Parathyroid adenoma (tissue), 2 donors: ENCODE results near the gene SLC6A5.
"Not testable (repeated sequence)": the region's sequence is repeated elsewhere in the genome, so short reads cannot be mapped to it uniquely, and the experiment has no call there.

Experiments
- H2AFZ ChIP-seq: fragments of 300-600 bp; sonication (generic); one replicate; pipeline ENCODE4 v1.7.0; 2017; ENCODE audit warnings: antibody characterized with exemption, mild to moderate bottlenecking
- H3K27ac ChIP-seq: fragments of 300-600 bp; sonication (generic); one replicate; pipeline ENCODE4 v1.7.0; 2017
- H3K27me3 ChIP-seq: fragments of 300-600 bp; sonication (generic); one replicate; pipeline ENCODE4 v1.7.0; 2017; ENCODE audit warnings: low read length; ENCODE audit not compliant: control insufficient read depth, insufficient read depth
- H3K36me3 ChIP-seq: fragments of 300-600 bp; sonication (generic); one replicate; pipeline ENCODE4 v1.7.0; 2017; ENCODE audit warnings: low read length; ENCODE audit not compliant: control insufficient read depth, insufficient read depth
- H3K4me1 ChIP-seq: fragments of 300-600 bp; sonication (generic); one replicate; pipeline ENCODE4 v1.7.0; 2017; ENCODE audit warnings: control low read depth
- H3K4me2 ChIP-seq: fragments of 300-600 bp; sonication (generic); one replicate; pipeline ENCODE4 v1.7.0; 2017; ENCODE audit warnings: low read length
- H3K4me3 ChIP-seq: fragments of 300-600 bp; sonication (generic); one replicate; pipeline ENCODE4 v1.7.0; 2017; ENCODE audit warnings: low read depth, low read length
- H3K79me2 ChIP-seq: fragments of 300-600 bp; sonication (generic); one replicate; pipeline ENCODE4 v1.7.0; 2017; ENCODE audit warnings: control low read depth
- H3K9ac ChIP-seq: fragments of 300-600 bp; sonication (generic); one replicate; pipeline ENCODE4 v1.7.0; 2017; ENCODE audit warnings: mild to moderate bottlenecking
- H3K9me3 ChIP-seq: fragments of 300-600 bp; sonication (generic); one replicate; pipeline ENCODE4 v1.7.0; 2017; ENCODE audit warnings: low read length; ENCODE audit not compliant: control insufficient read depth
- TF ChIP-seq, protein P1 (sequence below): fragments of 300-600 bp; sonication (generic); IDR thresholded peaks from one replicate; pipeline ENCODE4 v1.7.0; 2017; ENCODE audit warnings: antibody characterized with exemption, mild to moderate bottlenecking
- donor health status: primary hyperparathyroidism.

SLC6A5 gene

DNA sequence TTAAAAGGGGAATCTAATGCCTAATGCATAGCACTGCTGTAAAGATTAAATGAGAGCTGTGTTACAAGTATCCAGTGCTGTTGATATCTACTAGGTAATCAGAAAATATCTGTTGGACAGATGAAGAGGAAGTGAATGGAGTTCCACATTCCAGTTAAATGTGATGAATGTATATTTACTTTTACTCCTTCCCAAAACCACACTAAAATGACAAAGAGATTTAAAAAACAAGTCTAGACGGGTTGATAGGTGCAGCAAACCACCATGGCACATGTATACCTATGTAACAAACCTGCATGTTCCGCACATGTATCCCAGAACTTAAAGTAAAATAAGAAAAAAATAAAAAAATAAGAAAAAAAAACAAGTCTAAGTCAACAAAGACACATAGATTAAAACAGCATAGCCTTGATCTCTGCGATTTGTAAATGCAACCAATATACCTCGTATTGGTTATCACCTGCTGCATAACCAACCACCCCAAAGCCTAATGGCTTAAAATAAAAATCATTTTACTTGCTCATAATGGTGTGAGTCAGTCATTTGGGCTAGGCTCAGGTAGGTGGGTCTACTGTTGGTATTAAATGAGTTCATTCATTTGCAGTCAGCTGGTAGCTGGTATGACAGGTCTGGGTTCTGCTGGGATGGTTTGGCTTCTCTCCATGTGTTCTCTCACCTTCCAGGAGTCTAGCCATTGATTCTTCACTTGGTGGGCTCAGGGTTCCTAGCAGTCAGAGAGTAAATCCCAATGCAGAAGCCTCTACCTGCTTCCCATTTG, 39.7 kb upstream of the SLC6A5 start:
- H3K9me3 ChIP-seq, result no peaks in the 10 kb centered on the region
- no peak overlapping the region for H3K27ac ChIP-seq
- no peaks in the 10 kb centered on the region for H3K79me2 ChIP-seq
- no peaks in the 10 kb centered on the region for H3K27me3 ChIP-seq
- H3K9ac ChIP-seq, result no peak overlapping the region
- no peak overlapping the region for H3K4me2 ChIP-seq
- TF ChIP-seq, protein P1, sequence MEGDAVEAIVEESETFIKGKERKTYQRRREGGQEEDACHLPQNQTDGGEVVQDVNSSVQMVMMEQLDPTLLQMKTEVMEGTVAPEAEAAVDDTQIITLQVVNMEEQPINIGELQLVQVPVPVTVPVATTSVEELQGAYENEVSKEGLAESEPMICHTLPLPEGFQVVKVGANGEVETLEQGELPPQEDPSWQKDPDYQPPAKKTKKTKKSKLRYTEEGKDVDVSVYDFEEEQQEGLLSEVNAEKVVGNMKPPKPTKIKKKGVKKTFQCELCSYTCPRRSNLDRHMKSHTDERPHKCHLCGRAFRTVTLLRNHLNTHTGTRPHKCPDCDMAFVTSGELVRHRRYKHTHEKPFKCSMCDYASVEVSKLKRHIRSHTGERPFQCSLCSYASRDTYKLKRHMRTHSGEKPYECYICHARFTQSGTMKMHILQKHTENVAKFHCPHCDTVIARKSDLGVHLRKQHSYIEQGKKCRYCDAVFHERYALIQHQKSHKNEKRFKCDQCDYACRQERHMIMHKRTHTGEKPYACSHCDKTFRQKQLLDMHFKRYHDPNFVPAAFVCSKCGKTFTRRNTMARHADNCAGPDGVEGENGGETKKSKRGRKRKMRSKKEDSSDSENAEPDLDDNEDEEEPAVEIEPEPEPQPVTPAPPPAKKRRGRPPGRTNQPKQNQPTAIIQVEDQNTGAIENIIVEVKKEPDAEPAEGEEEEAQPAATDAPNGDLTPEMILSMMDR, result no peak
- no peaks in the 10 kb centered on the region for H3K4me1 ChIP-seq
- no peaks in the 10 kb centered on the region for H3K36me3 ChIP-seq
- no peak overlapping the region for H2AFZ ChIP-seq
- H3K4me3 ChIP-seq, result no peak overlapping the region

- no peaks in the 10 kb centered on the region for H3K4me1 ChIP-seq
- H3K36me3 ChIP-seq, result no peaks in the 10 kb centered on the region
- no peak overlapping the region for H3K9ac ChIP-seq
- H3K4me2 ChIP-seq, result no peak overlapping the region
- no peak overlapping the region for H2AFZ ChIP-seq
- no peaks in the 10 kb centered on the region for H3K27me3 ChIP-seq
- TF ChIP-seq, protein P1, result no peak
- H3K27ac ChIP-seq, result no peak overlapping the region
- no peaks in the 10 kb centered on the region for H3K9me3 ChIP-seq
- H3K79me2 ChIP-seq, result no peaks in the 10 kb centered on the region
- no peak overlapping the region for H3K4me3 ChIP-seq
Observed at GRCh38 chr11:20561915-20562314, 37.5 kb upstream of the SLC6A5 start.

DNA sequence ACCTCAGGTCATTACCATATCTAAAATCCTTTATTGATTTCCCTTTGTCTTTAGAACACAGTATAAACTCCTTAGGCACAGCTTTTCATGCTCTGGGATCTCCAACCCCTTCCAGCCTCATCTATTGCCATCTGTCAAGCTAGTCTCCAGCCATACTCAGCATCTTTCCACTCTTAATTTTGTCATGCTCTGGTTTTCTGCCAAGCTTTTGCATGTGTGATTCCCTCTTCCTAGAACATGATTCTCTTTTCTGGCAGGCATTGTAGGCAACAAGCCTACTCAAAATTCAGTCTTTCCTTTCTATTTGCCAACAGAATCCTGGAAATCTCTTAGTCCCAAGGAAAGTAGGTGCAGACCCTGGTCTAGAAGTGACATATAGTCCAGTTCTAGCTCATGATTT, 35.5 kb upstream of the SLC6A5 start:
- H3K27me3 ChIP-seq, result no peaks in the 10 kb centered on the region
- no peaks in the 10 kb centered on the region for H3K9me3 ChIP-seq
- no peak overlapping the region for H3K9ac ChIP-seq
- TF ChIP-seq, protein P1, result no peak
- H3K79me2 ChIP-seq, result no peaks in the 10 kb centered on the region
- H3K27ac ChIP-seq, result no peak overlapping the region
- no peak overlapping the region for H2AFZ ChIP-seq
- H3K4me3 ChIP-seq, result no peak overlapping the region
- no peaks in the 10 kb centered on the region for H3K36me3 ChIP-seq
- no peak overlapping the region for H3K4me2 ChIP-seq
- H3K4me1 ChIP-seq, result no peaks in the 10 kb centered on the region

GRCh38 chr11:20564846-20565635, 34.4 kb upstream of the SLC6A5 start:
- H3K4me1 ChIP-seq, result no peaks in the 10 kb centered on the region
- no peak overlapping the region for H3K4me2 ChIP-seq
- no peaks in the 10 kb centered on the region for H3K36me3 ChIP-seq
- no peak overlapping the region for H2AFZ ChIP-seq
- H3K27me3 ChIP-seq, result no peaks in the 10 kb centered on the region
- H3K9me3 ChIP-seq, result no peaks in the 10 kb centered on the region
- no peak overlapping the region for H3K9ac ChIP-seq
- H3K27ac ChIP-seq, result no peak overlapping the region
- H3K4me3 ChIP-seq, result no peak overlapping the region
- TF ChIP-seq, protein P1, result no peak
- no peaks in the 10 kb centered on the region for H3K79me2 ChIP-seq

DNA sequence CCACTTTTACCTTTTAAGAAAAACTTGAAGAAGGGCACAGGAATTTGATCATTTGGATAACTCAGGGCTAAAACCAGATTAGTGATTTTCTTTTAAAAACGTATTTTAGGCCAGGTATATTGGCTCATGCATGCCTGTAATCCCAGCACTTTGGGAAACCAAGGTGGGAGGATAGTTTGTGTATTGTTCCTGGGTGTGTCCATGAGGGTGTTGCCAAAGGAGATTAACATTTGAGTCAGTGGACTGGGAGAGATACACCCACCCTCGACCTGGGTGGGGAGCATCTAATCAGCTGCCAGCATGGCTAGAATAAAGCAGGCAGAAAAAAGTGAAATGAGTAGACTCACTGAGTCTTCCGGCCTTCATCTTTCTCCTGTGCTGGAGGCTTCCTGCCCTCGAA, 33.3 kb upstream of the SLC6A5 start:
- not testable (repeated sequence) for H3K79me2 ChIP-seq, H3K4me3 ChIP-seq, H3K36me3 ChIP-seq, H3K27me3 ChIP-seq, H3K9ac ChIP-seq, H3K9me3 ChIP-seq, H3K4me2 ChIP-seq, H2AFZ ChIP-seq, H3K27ac ChIP-seq, H3K4me1 ChIP-seq
